Skin epidermis (tissue), 12 donors: Measurements from ENCODE around the gene CPXM2.

Source experiments
- H3K27ac ChIP-seq, 21 experiments: fragments of 200-600 bp; sonication (generic) in 11 of 21; one replicate each; pipeline ENCODE4 v1.5.0; 2020; ENCODE audit warnings: mild to moderate bottlenecking in 3 of 21, inconsistent platforms in 2 of 21, moderate library complexity in 2 of 21
- H3K4me3 ChIP-seq, 7 experiments: fragments of 200-600 bp; sonication (generic) in 2 of 7; one replicate each; pipeline ENCODE4 v1.5.0; 2020; ENCODE audit warnings: inconsistent platforms in 2 of 7, mild to moderate bottlenecking in 2 of 7, moderate library complexity in 1 of 7

The CPXM2 gene

GRCh38 chr10:123882681-123883445, 8.7 kb downstream of the CPXM2 start:
- H3K4me3 ChIP-seq, result no peak overlapping the region
- H3K27ac ChIP-seq, result peak overlapping the region in 4 of 21 experiments; percentile 2 to 52 (median 16)

- Histone ChIP-seq H3K27ac (peak overlapping the region in 1 of 21 experiments; percentile 31), H3K4me3 (no peak overlapping the region)
These were observed 9.4 kb downstream of the CPXM2 start for GRCh38 chr10:123882177-123882576.

- Histone ChIP-seq H3K4me3 (no peak overlapping the region), H3K27ac (no peak overlapping the region)
These were observed 11.9 kb downstream of the CPXM2 start for GRCh38 chr10:123879606-123880257.

GRCh38 chr10:123878666-123879303, 12.8 kb downstream of the CPXM2 start:
- Histone ChIP-seq H3K4me3 (no peak overlapping the region), H3K27ac (no peak overlapping the region)

- H3K27ac ChIP-seq, result no peak overlapping the region
- no peak overlapping the region for H3K4me3 ChIP-seq
These were observed 21.3 kb downstream of the CPXM2 start for GRCh38 chr10:123870260-123870659.

- Histone ChIP-seq H3K27ac (no peak overlapping the region), H3K4me3 (no peak overlapping the region)
These were observed 22.6 kb downstream of the CPXM2 start for GRCh38 chr10:123869020-123869414.

GRCh38 chr10:123868038-123869019, 23.3 kb downstream of the CPXM2 start:
- Histone ChIP-seq H3K4me3 (no peak overlapping the region), H3K27ac (no peak overlapping the region)

- no peak overlapping the region for H3K27ac ChIP-seq
- H3K4me3 ChIP-seq, result no peak overlapping the region
These were observed 25.7 kb downstream of the CPXM2 start for GRCh38 chr10:123865880-123866279.

GRCh38 chr10:123865350-123865749, 26.3 kb downstream of the CPXM2 start:
- Histone ChIP-seq H3K27ac (no peak overlapping the region), H3K4me3 (no peak overlapping the region)

- H3K4me3 ChIP-seq, result no peak overlapping the region
- no peak overlapping the region for H3K27ac ChIP-seq
These were observed 26.7 kb downstream of the CPXM2 start for GRCh38 chr10:123864923-123865322.

- Histone ChIP-seq H3K4me3 (no peak overlapping the region), H3K27ac (peak overlapping the region in 3 of 21 experiments; percentile 17 to 35 (median 21))
These were observed 27.7 kb downstream of the CPXM2 start for GRCh38 chr10:123863721-123864482.

- peak overlapping the region in 3 of 21 experiments; percentile 17 to 35 (median 21) for H3K27ac ChIP-seq
- no peak overlapping the region for H3K4me3 ChIP-seq
These were observed 28.4 kb downstream of the CPXM2 start for GRCh38 chr10:123863183-123863575.

- no peak overlapping the region for H3K4me3 ChIP-seq
- peak overlapping the region in 2 of 21 experiments; percentile 21 to 35 for H3K27ac ChIP-seq
These were observed 29.0 kb downstream of the CPXM2 start for GRCh38 chr10:123862421-123863182.

- Histone ChIP-seq H3K4me3 (no peak overlapping the region), H3K27ac (no peak overlapping the region)
These were observed 30.8 kb downstream of the CPXM2 start for GRCh38 chr10:123860856-123861255.

- Histone ChIP-seq H3K4me3 (no peak overlapping the region), H3K27ac (no peak overlapping the region)
These were observed 31.4 kb downstream of the CPXM2 start for GRCh38 chr10:123860209-123860608.

GRCh38 chr10:123859653-123860050, 32.0 kb downstream of the CPXM2 start:
- no peak overlapping the region for H3K4me3 ChIP-seq
- H3K27ac ChIP-seq, result peak overlapping the region in 1 of 21 experiments; percentile 19

GRCh38 chr10:123858907-123859652, 32.5 kb downstream of the CPXM2 start:
- Histone ChIP-seq H3K4me3 (no peak overlapping the region), H3K27ac (no peak overlapping the region)
